ENCODE data around the gene NMU.

- TF ChIP-seq CTCF (conservative IDR thresholded peaks at IDR 0.05; ENCODE audit: low read depth, low read length) (no peak), CEBPB (IDR thresholded peaks at IDR 0.05; ENCODE audit: low read depth, low read length) (no peak), MAZ (IDR thresholded peaks at IDR 0.05; ENCODE audit: borderline replicate concordance, low read depth, low read length) (no peak)
These were observed 37.3 kb upstream of the NMU start for GRCh38 chr4:55673424-55673823.
